HepG2 (cell line): ENCODE measurements around the gene PIP5KL1. TPM values are rescaled to one million over a fixed set of nuclear protein-coding genes. Genes with fewer than 3 reads are reported as not detected.

Experiments
- LBX2 ChIP-seq: sonication (generic); formaldehyde crosslinking; IDR thresholded peaks from 2 replicates; pipeline ENCODE4 v1.5.0; 2020; ENCODE audit warnings: missing genetic modification reagents, mild to moderate bottlenecking, borderline replicate concordance
- SAP130 ChIP-seq: IDR thresholded peaks from 2 replicates; pipeline ENCODE4 v1.6.1; 2016; ENCODE audit warnings: low read depth
- SMC3 ChIP-seq: IDR thresholded peaks from 2 replicates; pipeline ENCODE4 v1.6.1; 2011; ENCODE audit warnings: low read length, improper control_type of control experiment
- XRCC5 ChIP-seq: fragments of 200-400 bp; formaldehyde crosslinking; optimal IDR thresholded peaks from 2 replicates; pipeline ENCODE3; 2017; ENCODE audit warnings: mild to moderate bottlenecking, low read length
- ZFY ChIP-seq: sonication (generic); formaldehyde crosslinking; IDR thresholded peaks from 2 replicates; pipeline ENCODE4 v1.4.0; 2020; ENCODE audit warnings: missing genetic modification reagents
- ZNF18 ChIP-seq: sonication (generic); formaldehyde crosslinking; IDR thresholded peaks from 2 replicates; pipeline ENCODE4 v1.8.0; 2022; ENCODE audit warnings: mild to moderate bottlenecking, missing genetic modification reagents; ENCODE audit not compliant: insufficient replicate concordance
- ZNF407 ChIP-seq: sonication (generic); formaldehyde crosslinking; IDR thresholded peaks from one replicate; pipeline ENCODE4 v1.5.1; 2020; ENCODE audit warnings: mild to moderate bottlenecking, missing genetic modification reagents; ENCODE audit errors: not compliant biosample characterization
- ZNF577 ChIP-seq: sonication (generic); formaldehyde crosslinking; IDR thresholded peaks from 2 replicates; pipeline ENCODE4 v1.4.0; 2020; ENCODE audit warnings: mild to moderate bottlenecking, low read depth, missing genetic modification reagents, borderline replicate concordance
- ZSCAN31 ChIP-seq: sonication (generic); formaldehyde crosslinking; IDR thresholded peaks from 2 replicates; pipeline ENCODE4 v1.5.0; 2020; ENCODE audit warnings: low read depth, mild to moderate bottlenecking, missing genetic modification reagents
- polyA plus RNA-seq, 8 experiments: library from polyadenylated mRNA; depleted of rRNA in 3 of 8; stranded (reverse) in 7 of 8; unstranded in 1 of 8; fragments of >200 nt; fragmentation: Illumina TruSeq in 4 of 8; extraction: Trizol in 4 of 8; gene quantifications; 2 replicates each; pipeline versions ENCODE4 v1.2.1 to v1.2.3, GENCODE V29; 2011 to 2016; ENCODE audit warnings: low read depth in 4 of 8, missing spikeins in 1 of 8, mixed read lengths in 1 of 8; ENCODE audit not compliant: insufficient read depth in 1 of 8
- total RNA-seq, 5 experiments: library from RNA; depleted of rRNA; stranded (reverse); fragments of >200 nt; fragmentation: Illumina TruSeq; extraction: Trizol; gene quantifications; 2 replicates each; pipeline ENCODE4 v1.2.3, GENCODE V29; 2016; ENCODE audit warnings: low read depth in 1 of 5
- TF ChIP-seq, protein P1 (sequence below): sonication (generic); formaldehyde crosslinking; IDR thresholded peaks from 2 replicates; pipeline ENCODE4 v1.5.0; 2020; ENCODE audit warnings: mild to moderate bottlenecking, missing genetic modification reagents, borderline replicate concordance

The PIP5KL1 gene
- total and polyA plus RNA-seq, 2 of the 13 experiments (the other 11 are each of a cell fraction or from before 2014, with no cell fraction given) = 0.20 to 0.49 TPM

DNA sequence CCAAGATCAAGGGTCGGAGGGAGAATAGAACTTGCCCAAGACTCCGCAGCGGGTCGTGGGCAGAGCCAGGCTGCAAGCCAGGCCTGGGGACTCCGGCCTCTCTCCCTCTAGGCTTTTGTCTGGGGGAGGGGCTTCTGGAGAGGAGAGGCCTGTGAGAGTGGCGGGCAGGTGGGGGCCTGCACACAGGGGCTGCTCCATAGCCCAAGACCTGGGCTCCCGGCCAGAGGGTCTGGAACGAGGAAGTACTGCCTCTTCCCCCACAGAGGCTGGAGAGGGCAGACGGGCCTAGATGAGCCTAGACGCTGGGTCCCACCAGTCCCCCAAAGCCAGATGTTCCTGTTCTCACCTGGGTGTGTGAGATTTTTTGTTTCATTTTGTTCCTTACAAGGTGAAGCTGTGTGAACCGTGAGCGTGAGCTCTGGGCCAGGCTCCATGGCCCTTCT is 26.0 kb downstream of the PIP5KL1 start (continued):
- TF ChIP-seq XRCC5 (peak; percentile 20), ZNF407 (CRISPR knock-in tag) (peak; percentile 28), ZSCAN31 (CRISPR knock-in tag) (no peak), ZFY (peak; percentile 1; the same call in 1 of the 2 replicates), ZNF577 (CRISPR knock-in tag) (no peak), ZNF18 (CRISPR knock-in tag) (no peak), LBX2 (CRISPR knock-in tag) (no peak), SMC3 (no peak), SAP130 (CRISPR knock-in tag) (no peak)
- TF ChIP-seq, protein P1, sequence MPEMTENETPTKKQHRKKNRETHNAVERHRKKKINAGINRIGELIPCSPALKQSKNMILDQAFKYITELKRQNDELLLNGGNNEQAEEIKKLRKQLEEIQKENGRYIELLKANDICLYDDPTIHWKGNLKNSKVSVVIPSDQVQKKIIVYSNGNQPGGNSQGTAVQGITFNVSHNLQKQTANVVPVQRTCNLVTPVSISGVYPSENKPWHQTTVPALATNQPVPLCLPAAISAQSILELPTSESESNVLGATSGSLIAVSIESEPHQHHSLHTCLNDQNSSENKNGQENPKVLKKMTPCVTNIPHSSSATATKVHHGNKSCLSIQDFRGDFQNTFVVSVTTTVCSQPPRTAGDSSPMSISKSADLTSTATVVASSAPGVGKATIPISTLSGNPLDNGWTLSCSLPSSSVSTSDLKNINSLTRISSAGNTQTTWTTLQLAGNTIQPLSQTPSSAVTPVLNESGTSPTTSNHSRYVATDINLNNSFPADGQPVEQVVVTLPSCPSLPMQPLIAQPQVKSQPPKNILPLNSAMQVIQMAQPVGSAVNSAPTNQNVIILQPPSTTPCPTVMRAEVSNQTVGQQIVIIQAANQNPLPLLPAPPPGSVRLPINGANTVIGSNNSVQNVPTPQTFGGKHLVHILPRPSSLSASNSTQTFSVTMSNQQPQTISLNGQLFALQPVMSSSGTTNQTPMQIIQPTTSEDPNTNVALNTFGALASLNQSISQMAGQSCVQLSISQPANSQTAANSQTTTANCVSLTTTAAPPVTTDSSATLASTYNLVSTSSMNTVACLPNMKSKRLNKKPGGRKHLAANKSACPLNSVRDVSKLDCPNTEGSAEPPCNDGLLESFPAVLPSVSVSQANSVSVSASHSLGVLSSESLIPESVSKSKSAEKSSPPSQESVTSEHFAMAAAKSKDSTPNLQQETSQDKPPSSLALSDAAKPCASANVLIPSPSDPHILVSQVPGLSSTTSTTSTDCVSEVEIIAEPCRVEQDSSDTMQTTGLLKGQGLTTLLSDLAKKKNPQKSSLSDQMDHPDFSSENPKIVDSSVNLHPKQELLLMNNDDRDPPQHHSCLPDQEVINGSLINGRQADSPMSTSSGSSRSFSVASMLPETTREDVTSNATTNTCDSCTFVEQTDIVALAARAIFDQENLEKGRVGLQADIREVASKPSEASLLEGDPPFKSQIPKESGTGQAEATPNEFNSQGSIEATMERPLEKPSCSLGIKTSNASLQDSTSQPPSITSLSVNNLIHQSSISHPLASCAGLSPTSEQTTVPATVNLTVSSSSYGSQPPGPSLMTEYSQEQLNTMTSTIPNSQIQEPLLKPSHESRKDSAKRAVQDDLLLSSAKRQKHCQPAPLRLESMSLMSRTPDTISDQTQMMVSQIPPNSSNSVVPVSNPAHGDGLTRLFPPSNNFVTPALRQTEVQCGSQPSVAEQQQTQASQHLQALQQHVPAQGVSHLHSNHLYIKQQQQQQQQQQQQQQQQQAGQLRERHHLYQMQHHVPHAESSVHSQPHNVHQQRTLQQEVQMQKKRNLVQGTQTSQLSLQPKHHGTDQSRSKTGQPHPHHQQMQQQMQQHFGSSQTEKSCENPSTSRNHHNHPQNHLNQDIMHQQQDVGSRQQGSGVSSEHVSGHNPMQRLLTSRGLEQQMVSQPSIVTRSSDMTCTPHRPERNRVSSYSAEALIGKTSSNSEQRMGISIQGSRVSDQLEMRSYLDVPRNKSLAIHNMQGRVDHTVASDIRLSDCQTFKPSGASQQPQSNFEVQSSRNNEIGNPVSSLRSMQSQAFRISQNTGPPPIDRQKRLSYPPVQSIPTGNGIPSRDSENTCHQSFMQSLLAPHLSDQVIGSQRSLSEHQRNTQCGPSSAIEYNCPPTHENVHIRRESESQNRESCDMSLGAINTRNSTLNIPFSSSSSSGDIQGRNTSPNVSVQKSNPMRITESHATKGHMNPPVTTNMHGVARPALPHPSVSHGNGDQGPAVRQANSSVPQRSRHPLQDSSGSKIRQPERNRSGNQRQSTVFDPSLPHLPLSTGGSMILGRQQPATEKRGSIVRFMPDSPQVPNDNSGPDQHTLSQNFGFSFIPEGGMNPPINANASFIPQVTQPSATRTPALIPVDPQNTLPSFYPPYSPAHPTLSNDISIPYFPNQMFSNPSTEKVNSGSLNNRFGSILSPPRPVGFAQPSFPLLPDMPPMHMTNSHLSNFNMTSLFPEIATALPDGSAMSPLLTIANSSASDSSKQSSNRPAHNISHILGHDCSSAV (CRISPR knock-in tag) = no peak
